ENCODE data around the gene CRMP1.

GRCh38 chr4:5772528-5773270, 120.2 kb downstream of the CRMP1 start:
- TF ChIP-seq POLR2A (IDR thresholded peaks at IDR 0.05; ENCODE audit: control extremely low read depth in 1 of 2, low read depth in 2 of 2, low read length in 2 of 2): no peak
- no peak for TF ChIP-seq RFX5 (IDR thresholded peaks at IDR 0.05; ENCODE audit: borderline replicate concordance, low read depth, low read length)
- no peak for TF ChIP-seq EZH2 (IDR thresholded peaks at IDR 0.05; ENCODE audit: low read depth, low read length, severe bottlenecking)
- no peak for TF ChIP-seq TAF7 (optimal IDR thresholded peaks at IDR 0.05; ENCODE audit: borderline replicate concordance, low read depth, low read length)
- TF ChIP-seq CREB1 (IDR thresholded peaks at IDR 0.05): no peak
- TF ChIP-seq POLR2AphosphoS5 (IDR thresholded peaks at IDR 0.05; ENCODE audit: low read depth, low read length): no peak
- no peak for TF ChIP-seq HDAC2 (IDR thresholded peaks at IDR 0.05; ENCODE audit: borderline replicate concordance in 1 of 2, low read depth in 2 of 2, low read length in 2 of 2)
- TF ChIP-seq MAX (IDR thresholded peaks at IDR 0.05): no peak
- no peak for TF ChIP-seq TEAD4 (IDR thresholded peaks at IDR 0.05; ENCODE audit: low read depth, low read length)
- TF ChIP-seq FOSL1 (IDR thresholded peaks at IDR 0.05; ENCODE audit: insufficient read depth, low read depth, low read length): no peak

Measured in H1 (cell line).